ENCODE data around the gene FBXO33.

DNA sequence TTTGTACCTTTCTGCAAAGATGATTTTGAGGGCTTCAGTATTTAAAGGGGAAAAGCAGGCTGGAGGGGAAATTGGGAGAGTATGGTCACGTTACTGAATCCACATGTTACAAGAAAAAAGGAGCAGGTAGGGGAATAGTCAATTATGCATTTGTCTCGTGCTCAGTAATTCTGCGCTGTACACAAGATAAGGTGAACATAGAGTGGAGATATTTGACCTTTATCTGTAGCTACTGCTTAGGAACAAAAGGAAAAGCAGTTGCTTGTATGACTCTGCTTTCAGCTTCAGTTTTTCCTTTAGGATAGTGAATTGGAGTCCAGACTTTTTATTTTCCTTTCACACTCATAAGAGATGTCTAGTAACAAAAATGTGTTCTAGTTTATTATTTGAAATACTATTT lies 49.8 kb downstream of the FBXO33 start:
- no peak for TF ChIP-seq TEAD4 (IDR thresholded peaks at IDR 0.05)
- TF ChIP-seq TCF12 (IDR thresholded peaks at IDR 0.05; ENCODE audit: low read depth): no peak
- no peak for TF ChIP-seq CEBPB (IDR thresholded peaks at IDR 0.05)
- TF ChIP-seq, protein P1, sequence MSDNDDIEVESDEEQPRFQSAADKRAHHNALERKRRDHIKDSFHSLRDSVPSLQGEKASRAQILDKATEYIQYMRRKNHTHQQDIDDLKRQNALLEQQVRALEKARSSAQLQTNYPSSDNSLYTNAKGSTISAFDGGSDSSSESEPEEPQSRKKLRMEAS (IDR thresholded peaks at IDR 0.05): no peak
- TF ChIP-seq YY1 (IDR thresholded peaks at IDR 0.05; ENCODE audit: low read depth): no peak
- no peak for TF ChIP-seq EP300 (IDR thresholded peaks at IDR 0.05; ENCODE audit: borderline replicate concordance)
- TF ChIP-seq, protein P2, sequence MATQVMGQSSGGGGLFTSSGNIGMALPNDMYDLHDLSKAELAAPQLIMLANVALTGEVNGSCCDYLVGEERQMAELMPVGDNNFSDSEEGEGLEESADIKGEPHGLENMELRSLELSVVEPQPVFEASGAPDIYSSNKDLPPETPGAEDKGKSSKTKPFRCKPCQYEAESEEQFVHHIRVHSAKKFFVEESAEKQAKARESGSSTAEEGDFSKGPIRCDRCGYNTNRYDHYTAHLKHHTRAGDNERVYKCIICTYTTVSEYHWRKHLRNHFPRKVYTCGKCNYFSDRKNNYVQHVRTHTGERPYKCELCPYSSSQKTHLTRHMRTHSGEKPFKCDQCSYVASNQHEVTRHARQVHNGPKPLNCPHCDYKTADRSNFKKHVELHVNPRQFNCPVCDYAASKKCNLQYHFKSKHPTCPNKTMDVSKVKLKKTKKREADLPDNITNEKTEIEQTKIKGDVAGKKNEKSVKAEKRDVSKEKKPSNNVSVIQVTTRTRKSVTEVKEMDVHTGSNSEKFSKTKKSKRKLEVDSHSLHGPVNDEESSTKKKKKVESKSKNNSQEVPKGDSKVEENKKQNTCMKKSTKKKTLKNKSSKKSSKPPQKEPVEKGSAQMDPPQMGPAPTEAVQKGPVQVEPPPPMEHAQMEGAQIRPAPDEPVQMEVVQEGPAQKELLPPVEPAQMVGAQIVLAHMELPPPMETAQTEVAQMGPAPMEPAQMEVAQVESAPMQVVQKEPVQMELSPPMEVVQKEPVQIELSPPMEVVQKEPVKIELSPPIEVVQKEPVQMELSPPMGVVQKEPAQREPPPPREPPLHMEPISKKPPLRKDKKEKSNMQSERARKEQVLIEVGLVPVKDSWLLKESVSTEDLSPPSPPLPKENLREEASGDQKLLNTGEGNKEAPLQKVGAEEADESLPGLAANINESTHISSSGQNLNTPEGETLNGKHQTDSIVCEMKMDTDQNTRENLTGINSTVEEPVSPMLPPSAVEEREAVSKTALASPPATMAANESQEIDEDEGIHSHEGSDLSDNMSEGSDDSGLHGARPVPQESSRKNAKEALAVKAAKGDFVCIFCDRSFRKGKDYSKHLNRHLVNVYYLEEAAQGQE (IDR thresholded peaks at IDR 0.05; ENCODE audit: low read depth): no peak
- TF ChIP-seq, protein P3, sequence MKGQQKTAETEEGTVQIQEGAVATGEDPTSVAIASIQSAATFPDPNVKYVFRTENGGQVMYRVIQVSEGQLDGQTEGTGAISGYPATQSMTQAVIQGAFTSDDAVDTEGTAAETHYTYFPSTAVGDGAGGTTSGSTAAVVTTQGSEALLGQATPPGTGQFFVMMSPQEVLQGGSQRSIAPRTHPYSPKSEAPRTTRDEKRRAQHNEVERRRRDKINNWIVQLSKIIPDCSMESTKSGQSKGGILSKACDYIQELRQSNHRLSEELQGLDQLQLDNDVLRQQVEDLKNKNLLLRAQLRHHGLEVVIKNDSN (IDR thresholded peaks at IDR 0.05): no peak
- no peak for TF ChIP-seq EGR1 (IDR thresholded peaks at IDR 0.05)
- TF ChIP-seq TAF1 (IDR thresholded peaks at IDR 0.05; ENCODE audit: low read depth): no peak
